Bronchial epithelial cell (primary cell): ENCODE measurements around the gene NELFA. TPM values are rescaled to one million over a fixed set of nuclear protein-coding genes. Genes with fewer than 3 reads are reported as not detected.

Experiments
- DNase-seq: peaks from one replicate; pipeline ENCODE4 v3.0.0-alpha.2; 2010; ENCODE audit warnings: low read depth
- FAIRE-seq: peaks from 2 replicates; lab custom pipeline; 2011; peaks lifted over from hg19 to GRCh38; lab: Jason Lieb, UNC
- H3K27me3 ChIP-seq: 2 replicates; pipeline ENCODE4 v1.5.1; 2011; ENCODE audit warnings: low read length; ENCODE audit not compliant: control insufficient read depth, insufficient read depth
- H3K36me3 ChIP-seq: 2 replicates; pipeline ENCODE4 v1.5.1; 2011; ENCODE audit warnings: low read length; ENCODE audit not compliant: control insufficient read depth, insufficient read depth
- H3K4me3 ChIP-seq: 2 replicates; pipeline ENCODE4 v1.5.1; 2011; ENCODE audit warnings: mild to moderate bottlenecking, low read depth, low read length, control low read depth
- CTCF ChIP-seq: IDR thresholded peaks from 2 replicates; pipeline ENCODE4 v1.5.1; 2011; ENCODE audit warnings: mild to moderate bottlenecking, moderate library complexity, low read length, control low read depth, inconsistent platforms; ENCODE audit not compliant: insufficient read depth, severe bottlenecking
- total RNA-seq: library from RNA; depleted of rRNA; stranded (reverse); fragments of >200 nt; gene quantifications from 2 replicates; pipeline ENCODE4 v1.2.1, GENCODE V29; 2014

NELFA gene
- total RNA-seq, 1 donor from 2014 or later: 14.7 TPM

- H3K36me3 ChIP-seq: peaks cover 23% of the 10 kb centered on the region
- H3K27me3 ChIP-seq: no peaks in the 10 kb centered on the region
- DNase-seq (no peak), FAIRE-seq (no peak)
- H3K4me3 ChIP-seq: no peak overlapping the region
- no peak for TF ChIP-seq CTCF
These were observed 22.8 kb downstream of the NELFA start for GRCh38 chr4:1985780-1986577.

- Histone ChIP-seq H3K36me3 (peaks cover 21% of the 10 kb centered on the region), H3K27me3 (no peaks in the 10 kb centered on the region), H3K4me3 (no peak overlapping the region)
- FAIRE-seq (no peak), DNase-seq (no peak)
- no peak for TF ChIP-seq CTCF
These were observed 23.5 kb downstream of the NELFA start for GRCh38 chr4:1985294-1985693.

- DNase-seq (no peak), FAIRE-seq (no peak)
- H3K4me3 ChIP-seq: no peak overlapping the region
- peaks cover 20% of the 10 kb centered on the region for H3K36me3 ChIP-seq
- no peaks in the 10 kb centered on the region for H3K27me3 ChIP-seq
- no peak for TF ChIP-seq CTCF
These were observed 24.2 kb downstream of the NELFA start for GRCh38 chr4:1984406-1985191.

GRCh38 chr4:1983846-1984405, 24.8 kb downstream of the NELFA start:
- Histone ChIP-seq H3K27me3 (no peaks in the 10 kb centered on the region), H3K4me3 (no peak overlapping the region), H3K36me3 (peaks cover 18% of the 10 kb centered on the region)
- DNase-seq (no peak), FAIRE-seq (no peak)
- no peak for TF ChIP-seq CTCF

- no peak for FAIRE-seq
- H3K4me3 ChIP-seq: no peak overlapping the region
- H3K36me3 ChIP-seq: peaks cover 20% of the 10 kb centered on the region
- TF ChIP-seq CTCF: no peak
- no peaks in the 10 kb centered on the region for H3K27me3 ChIP-seq
- no peak for DNase-seq
These were observed 25.5 kb downstream of the NELFA start for GRCh38 chr4:1983053-1983845.
